Neural cell (in vitro differentiated cells): ENCODE results near the gene ST6GAL1. TPM values are rescaled to one million over a fixed set of nuclear protein-coding genes. Genes with fewer than 3 reads are reported as not detected.

Experiments used
- H2AFZ ChIP-seq: fragments of 200-600, 300-800 bp; sonication (generic), shearing (Covaris generic); 2 replicates; pipeline ENCODE4 v1.6.0; 2014; ENCODE audit warnings: low read depth, mild to moderate bottlenecking, antibody characterized with exemption, low read length, moderate library complexity
- H3F3A ChIP-seq: fragments of 200-600 bp; shearing (Covaris generic); 2 replicates; pipeline ENCODE4 v1.6.1; 2016; ENCODE audit warnings: mild to moderate bottlenecking, moderate library complexity, mixed read lengths, antibody characterized with exemption, low read length; ENCODE audit not compliant: insufficient read depth, poor library complexity, severe bottlenecking
- H3K27ac ChIP-seq: fragments of 200-600, 300-800 bp; sonication (generic), shearing (Covaris generic); 2 replicates; pipeline ENCODE4 v1.5.1; 2014; ENCODE audit warnings: mild to moderate bottlenecking, low read length, moderate library complexity
- H3K27me3 ChIP-seq: fragments of 300-800, 200-600 bp; sonication (generic), shearing (Covaris generic); 2 replicates; pipeline ENCODE4 v1.6.0; 2014; ENCODE audit warnings: mild to moderate bottlenecking, low read depth, low read length, moderate library complexity; ENCODE audit not compliant: insufficient read depth
- H3K36me3 ChIP-seq: fragments of 300-800, 200-600 bp; sonication (generic), shearing (Covaris generic); 2 replicates; pipeline ENCODE4 v1.5.1; 2014; ENCODE audit warnings: mild to moderate bottlenecking, antibody characterized with exemption, low read length, moderate library complexity; ENCODE audit not compliant: insufficient read depth
- H3K4me2 ChIP-seq: fragments of 300-800, 200-600 bp; sonication (generic), shearing (Covaris generic); 2 replicates; pipeline ENCODE4 v1.6.0; 2014; ENCODE audit warnings: mild to moderate bottlenecking, low read length
- H3K4me3 ChIP-seq: fragments of 300-800, 200-600 bp; sonication (generic), shearing (Covaris generic); 2 replicates; pipeline ENCODE4 v1.5.1; 2014; ENCODE audit warnings: mild to moderate bottlenecking, low read length, moderate library complexity
- H3K79me2 ChIP-seq: fragments of 200-600 bp; shearing (Covaris generic); replicated peaks from 2 replicates; pipeline ENCODE4 v1.6.0; 2014; ENCODE audit warnings: mild to moderate bottlenecking, low read length, moderate library complexity; ENCODE audit not compliant: insufficient read depth
- H3K9ac ChIP-seq: fragments of 300-800, 200-600 bp; sonication (generic), shearing (Covaris generic); 2 replicates; pipeline ENCODE4 v1.6.1; 2016; ENCODE audit warnings: mild to moderate bottlenecking, low read length, mixed read lengths
- H3K9me2 ChIP-seq: fragments of 200-600 bp; shearing (Covaris generic); 2 replicates; pipeline ENCODE4 v1.6.1; 2016; ENCODE audit warnings: mild to moderate bottlenecking, low read length, mixed read lengths; ENCODE audit not compliant: insufficient read depth
- H3K9me3 ChIP-seq: fragments of 200-600, 300-800 bp; sonication (generic), shearing (Covaris generic); 2 replicates; pipeline ENCODE4 v1.6.1; 2016; ENCODE audit warnings: mild to moderate bottlenecking, mixed run types, low read length, moderate library complexity, mixed read lengths
- H4K20me1 ChIP-seq: fragments of 200-600 bp; shearing (Covaris generic); 2 replicates; pipeline ENCODE4 v1.6.1; 2016; ENCODE audit warnings: mild to moderate bottlenecking, mixed run types; ENCODE audit not compliant: insufficient read depth
- CTCF ChIP-seq: fragments of 450-650 bp; IDR thresholded peaks from 2 replicates; pipeline ENCODE4 v1.5.1; 2014; ENCODE audit warnings: antibody characterized with exemption, mild to moderate bottlenecking, moderate library complexity; ENCODE audit not compliant: poor library complexity, severe bottlenecking
- EP300 ChIP-seq: fragments of 450-650 bp; conservative IDR thresholded peaks from 2 replicates; pipeline ENCODE4 v1.6.1; 2014; ENCODE audit warnings: antibody characterized with exemption, mild to moderate bottlenecking, moderate library complexity; ENCODE audit not compliant: poor library complexity, severe bottlenecking
- EZH2 ChIP-seq: fragments of 200-600, 300-800 bp; shearing (Covaris generic), sonication (generic); IDR thresholded peaks from 2 replicates; pipeline ENCODE4 v1.6.1; 2014; ENCODE audit warnings: antibody characterized with exemption, low read length, borderline replicate concordance, mild to moderate bottlenecking; ENCODE audit not compliant: insufficient read depth, poor library complexity, severe bottlenecking
- MXI1 ChIP-seq: fragments of 450-650 bp; conservative IDR thresholded peaks from 2 replicates; pipeline ENCODE4 v1.6.1; 2014; ENCODE audit warnings: antibody characterized with exemption, mild to moderate bottlenecking; ENCODE audit not compliant: poor library complexity, severe bottlenecking
- POLR2AphosphoS5 ChIP-seq: IDR thresholded peaks from 2 replicates; pipeline ENCODE4 v1.6.1; 2012
- RAD21 ChIP-seq: fragments of 450-650 bp; conservative IDR thresholded peaks from 2 replicates; pipeline ENCODE4 v1.6.1; 2014; ENCODE audit warnings: antibody characterized with exemption, mild to moderate bottlenecking, moderate library complexity
- REST ChIP-seq: IDR thresholded peaks from 2 replicates; pipeline ENCODE4 v1.6.1; 2012; ENCODE audit warnings: borderline replicate concordance
- SMC3 ChIP-seq: fragments of 450-650 bp; conservative IDR thresholded peaks from 2 replicates; pipeline ENCODE4 v1.6.1; 2014; ENCODE audit warnings: antibody characterized with exemption, mild to moderate bottlenecking, moderate library complexity; ENCODE audit not compliant: poor library complexity
- TAF1 ChIP-seq: IDR thresholded peaks from 2 replicates; pipeline ENCODE4 v1.6.1; 2012; ENCODE audit warnings: low read depth
- polyA plus RNA-seq: library from polyadenylated mRNA; depleted of rRNA; stranded (reverse); fragments of >200 nt; gene quantifications from 2 replicates; pipeline ENCODE4 v1.2.3, GENCODE V29; 2014

The ST6GAL1 gene
- polyA plus RNA-seq, 1 donor from 2014 or later = 17.6 TPM

GRCh38 chr3:187019542-187020072, 89.3 kb downstream of the ST6GAL1 start:
- Histone ChIP-seq H3K9ac (no peak overlapping the region), H3F3A (no peaks in the 10 kb centered on the region), H3K4me3 (no peak overlapping the region), H3K27ac (no peak overlapping the region), H3K36me3 (no peaks in the 10 kb centered on the region), H3K9me2 (no peaks in the 10 kb centered on the region), H2AFZ (no peak overlapping the region), H4K20me1 (no peaks in the 10 kb centered on the region), H3K9me3 (no peaks in the 10 kb centered on the region), H3K27me3 (no peaks in the 10 kb centered on the region), H3K79me2 (no peaks in the 10 kb centered on the region), H3K4me2 (no peak overlapping the region)
- TF ChIP-seq EZH2 (no peak), TAF1 (no peak), MXI1 (no peak), SMC3 (no peak), CTCF (no peak), POLR2AphosphoS5 (no peak), RAD21 (no peak), REST (no peak), EP300 (no peak)

GRCh38 chr3:187020376-187020775, 90.0 kb downstream of the ST6GAL1 start:
- Histone ChIP-seq H2AFZ (no peak overlapping the region), H3K27ac (no peak overlapping the region), H3K79me2 (no peaks in the 10 kb centered on the region), H3K9me2 (no peaks in the 10 kb centered on the region), H3K36me3 (no peaks in the 10 kb centered on the region), H3K4me2 (no peak overlapping the region), H4K20me1 (no peaks in the 10 kb centered on the region), H3F3A (no peaks in the 10 kb centered on the region), H3K27me3 (no peaks in the 10 kb centered on the region), H3K4me3 (no peak overlapping the region), H3K9me3 (no peaks in the 10 kb centered on the region), H3K9ac (no peak overlapping the region)
- TF ChIP-seq CTCF (no peak), SMC3 (no peak), TAF1 (no peak)
